Activated B cell treated with CpG ODN at 0.5 μM for 24 hours (primary cell): ENCODE data around the gene DDI2. TPM values are rescaled to one million over a fixed set of nuclear protein-coding genes. Genes with fewer than 3 reads are reported as not detected.

Experiments used
- ATAC-seq: fragments of 200-7000 bp; cut with Tn5 transposase; one replicate; pipeline ENCODE4 v1.10.0; 2021; ENCODE audit warnings: low read depth, mild to moderate bottlenecking, moderate library complexity
- CTCF ChIA-PET: fragments of 350-600 bp; sonication (Branson Sonifier 250); formaldehyde crosslinking; loops from one replicate; lab custom pipeline; 2021; ENCODE audit warnings: antibody characterized with exemption; lab: Charles Lee
- POLR2A ChIA-PET: fragments of 350-600 bp; sonication (Branson Sonifier 250); formaldehyde crosslinking; loops from one replicate; lab custom pipeline; 2021; ENCODE audit warnings: antibody characterized with exemption; lab: Charles Lee
- DNase-seq: peaks from one replicate; pipeline ENCODE4 v3.0.0; 2022
- H3K27ac Mint-ChIP-seq: one replicate; pipeline ENCODE4 v1.8.0; 2020; ENCODE audit warnings: mixed read lengths
- H3K27me3 Mint-ChIP-seq: one replicate; pipeline ENCODE4 v1.8.0; 2021; ENCODE audit warnings: mixed read lengths
- H3K36me3 Mint-ChIP-seq: one replicate; pipeline ENCODE4 v1.8.0; 2021; ENCODE audit warnings: low read depth, mixed read lengths
- H3K4me1 Mint-ChIP-seq: one replicate; pipeline ENCODE4 v1.8.0; 2021; ENCODE audit warnings: mixed read lengths
- H3K4me3 Mint-ChIP-seq: one replicate; pipeline ENCODE4 v1.8.0; 2020; ENCODE audit warnings: mild to moderate bottlenecking, mixed read lengths
- H3K9me3 Mint-ChIP-seq: one replicate; pipeline ENCODE4 v1.8.0; 2020; ENCODE audit warnings: mixed read lengths
- intact Hi-C: fragments of 100-400 bp; cut with micrococcal nuclease; formaldehyde crosslinking; loops from one replicate; pipeline ENCODE4 v1.15.1; 2024
- total RNA-seq: library from RNA; stranded (reverse); gene quantifications from 2 replicates; pipeline ENCODE4 v1.2.3, GENCODE V29; 2022
- TF ChIP-seq, protein P1 (sequence below): fragments of 200-600 bp; IDR thresholded peaks from one replicate; pipeline ENCODE4 v1.8.0; 2022; ENCODE audit warnings: antibody characterized with exemption, mild to moderate bottlenecking

Gene DDI2
- total RNA-seq, 1 donor from 2014 or later = 59.1 TPM

DNA sequence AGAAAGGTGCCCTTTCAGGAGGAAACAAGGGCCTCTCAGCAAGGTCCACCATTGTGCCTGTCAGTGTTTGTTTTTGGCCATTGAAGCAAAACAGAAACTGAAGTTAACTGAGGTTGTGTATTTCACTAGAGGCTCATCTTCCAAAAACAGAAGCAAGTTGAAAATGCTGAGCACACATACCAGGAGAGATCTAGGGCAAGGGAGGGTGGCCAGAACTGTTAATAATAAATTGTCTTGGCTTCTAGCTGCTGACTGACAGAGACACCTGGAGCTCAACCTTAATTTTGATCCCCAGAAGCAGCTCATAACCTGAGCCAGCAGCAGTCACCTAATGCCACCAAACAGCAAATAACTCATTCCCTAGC lies 37.6 kb upstream of the DDI2 start:
- Mint-ChIP-seq H3K27me3 (no peaks in the 10 kb centered on the region), H3K27ac (peak overlapping the region; percentile 88), H3K4me3 (peak overlapping the region; percentile 32), H3K9me3 (no peaks in the 10 kb centered on the region), H3K4me1 (peaks cover 41% of the 10 kb centered on the region), H3K36me3 (peaks cover 6% of the 10 kb centered on the region)
- ATAC-seq (peak; percentile 15), DNase-seq (no peak)
- intact Hi-C loops = no loop called here
- ChIA-PET POLR2A (interaction anchor here (0.7 to 2.0 kb wide), 6 partner anchors 8 to 105 kb away, joined by 3 to 16 read pairs (median 4); no protein-coding TSS in a partner anchor), CTCF (no interaction called here)
- TF ChIP-seq, protein P1, sequence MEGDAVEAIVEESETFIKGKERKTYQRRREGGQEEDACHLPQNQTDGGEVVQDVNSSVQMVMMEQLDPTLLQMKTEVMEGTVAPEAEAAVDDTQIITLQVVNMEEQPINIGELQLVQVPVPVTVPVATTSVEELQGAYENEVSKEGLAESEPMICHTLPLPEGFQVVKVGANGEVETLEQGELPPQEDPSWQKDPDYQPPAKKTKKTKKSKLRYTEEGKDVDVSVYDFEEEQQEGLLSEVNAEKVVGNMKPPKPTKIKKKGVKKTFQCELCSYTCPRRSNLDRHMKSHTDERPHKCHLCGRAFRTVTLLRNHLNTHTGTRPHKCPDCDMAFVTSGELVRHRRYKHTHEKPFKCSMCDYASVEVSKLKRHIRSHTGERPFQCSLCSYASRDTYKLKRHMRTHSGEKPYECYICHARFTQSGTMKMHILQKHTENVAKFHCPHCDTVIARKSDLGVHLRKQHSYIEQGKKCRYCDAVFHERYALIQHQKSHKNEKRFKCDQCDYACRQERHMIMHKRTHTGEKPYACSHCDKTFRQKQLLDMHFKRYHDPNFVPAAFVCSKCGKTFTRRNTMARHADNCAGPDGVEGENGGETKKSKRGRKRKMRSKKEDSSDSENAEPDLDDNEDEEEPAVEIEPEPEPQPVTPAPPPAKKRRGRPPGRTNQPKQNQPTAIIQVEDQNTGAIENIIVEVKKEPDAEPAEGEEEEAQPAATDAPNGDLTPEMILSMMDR = no peak

DNA sequence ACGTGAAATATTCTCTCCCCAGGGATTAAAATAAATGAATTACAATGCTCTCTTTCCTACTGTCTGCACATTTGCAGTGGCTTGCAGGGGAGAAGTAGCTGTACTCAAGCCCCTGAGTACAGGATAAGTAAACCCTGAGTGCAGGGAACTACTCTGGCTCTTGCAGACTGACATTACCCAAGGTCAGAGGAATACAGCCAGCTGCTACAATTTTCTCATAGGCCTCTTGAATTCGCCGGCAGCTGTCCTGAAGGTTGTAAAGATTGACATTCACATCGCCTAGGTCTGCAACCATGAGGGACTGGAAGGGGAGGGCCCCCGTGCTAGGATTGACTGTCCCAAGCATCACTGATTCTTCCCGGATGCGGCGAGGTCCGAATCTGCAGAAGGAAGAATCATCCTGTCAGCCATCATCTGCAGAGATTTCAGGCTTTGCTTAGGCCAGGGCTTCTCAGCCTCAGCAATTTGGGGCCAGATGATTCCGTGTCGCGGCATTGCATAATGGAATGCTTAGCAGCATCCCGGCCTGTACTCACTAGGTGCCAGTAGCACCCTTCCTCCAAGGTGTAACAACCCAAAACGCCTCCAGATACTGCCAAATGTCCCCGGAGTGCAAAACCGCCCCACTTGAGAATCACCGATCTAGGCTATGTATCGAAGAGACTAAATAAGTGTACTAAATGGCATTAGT lies 34.1 kb upstream of the DDI2 start:
- TF ChIP-seq, protein P1 = no peak
- no peak for DNase-seq
- ChIA-PET POLR2A (interaction anchor here (1.1 to 2.2 kb wide), 2 partner anchors 12 to 21 kb away, joined by 6 to 7 read pairs; no protein-coding TSS in a partner anchor), CTCF (no interaction called here)
- peaks cover 11% of the 10 kb centered on the region for H3K36me3 Mint-ChIP-seq
- no peak overlapping the region for H3K27ac Mint-ChIP-seq
- no peaks in the 10 kb centered on the region for H3K9me3 Mint-ChIP-seq
- intact Hi-C loops = no loop called here
- ATAC-seq = no peak
- H3K4me3 Mint-ChIP-seq = peak overlapping the region; percentile 24
- H3K4me1 Mint-ChIP-seq = peaks cover 34% of the 10 kb centered on the region
- no peaks in the 10 kb centered on the region for H3K27me3 Mint-ChIP-seq

- ChIA-PET CTCF (interaction anchor here (1.3 to 1.4 kb wide), 2 partner anchors 14 to 42 kb away, joined by 3 to 4 read pairs; no protein-coding TSS in a partner anchor), POLR2A (interaction anchor here (0.5 to 2.2 kb wide), 9 partner anchors 11 to 112 kb away, joined by 3 to 15 read pairs (median 4); partner anchors contain the start of gene CASP9)
- Mint-ChIP-seq H3K4me1 (peaks cover 19% of the 10 kb centered on the region), H3K4me3 (peak within 1 kb of the TSS; percentile 82), H3K36me3 (peaks cover 15% of the 10 kb centered on the region), H3K27me3 (no peaks in the 10 kb centered on the region), H3K27ac (peak within 1 kb of the TSS; percentile 81), H3K9me3 (no peaks in the 10 kb centered on the region)
- ATAC-seq (peak; percentile 87), DNase-seq (peak; percentile 64)
- intact Hi-C loops = loop anchor here (1.0 kb wide), 4 partner anchors 13 to 57 kb away; partner anchors contain the start of gene DDI2
- TF ChIP-seq, protein P1 = no peak
Observed at GRCh38 chr1:15584489-15585363, 32.5 kb upstream of the DDI2 start, which contains the start of gene AGMAT. TSS of gene AGMAT (minus strand) at chr1:15585051. CDS start at chr1:15584967, 84 bp downstream.

DNA sequence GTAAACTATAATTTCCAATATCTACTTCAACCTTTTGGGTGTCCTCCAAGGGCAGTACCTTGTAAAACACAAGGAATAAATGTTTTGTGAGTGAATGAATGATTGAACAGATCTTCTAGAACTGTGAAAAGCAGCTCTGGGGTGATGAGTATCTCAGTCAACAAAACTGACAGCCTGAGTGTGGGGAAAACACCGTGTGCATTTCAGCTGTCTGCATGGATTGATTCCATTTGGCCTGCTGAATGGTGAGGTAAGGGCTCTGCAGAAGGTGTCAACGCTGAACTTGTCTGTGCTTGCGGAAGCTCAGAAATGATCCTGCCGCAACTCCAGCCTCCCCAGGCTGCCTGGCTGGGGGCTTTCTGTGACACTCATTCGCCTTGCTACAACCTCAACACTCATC lies 25.0 kb upstream of the DDI2 start:
- ChIA-PET POLR2A (interaction anchor here (0.6 to 1.0 kb wide), 3 partner anchors 13 to 24 kb away, joined by 3 to 9 read pairs (median 4); no protein-coding TSS in a partner anchor), CTCF (no interaction called here)
- H3K27ac Mint-ChIP-seq = no peak overlapping the region
- H3K36me3 Mint-ChIP-seq = peaks cover 11% of the 10 kb centered on the region
- TF ChIP-seq, protein P1 = no peak
- intact Hi-C loops = no loop called here
- no peak for ATAC-seq
- H3K27me3 Mint-ChIP-seq = no peaks in the 10 kb centered on the region
- H3K4me1 Mint-ChIP-seq = no peaks in the 10 kb centered on the region
- no peak for DNase-seq
- H3K4me3 Mint-ChIP-seq = no peak overlapping the region
- no peaks in the 10 kb centered on the region for H3K9me3 Mint-ChIP-seq
